Stomach smooth muscle (tissue), 2 donors: Measurements from ENCODE around the gene PUS7.

Source experiments
- H3K27ac ChIP-seq: one replicate; pipeline ENCODE4 v1.7.0; 2013; ENCODE audit warnings: mild to moderate bottlenecking, low read length, inconsistent platforms
- H3K27me3 ChIP-seq, 2 donors: one replicate each; pipeline ENCODE4 v1.7.0; 2013; ENCODE audit warnings: low read length in 2 of 2; ENCODE audit not compliant: insufficient read depth in 2 of 2, control insufficient read depth in 1 of 2
- H3K36me3 ChIP-seq, 2 donors: one replicate each; pipeline ENCODE4 v1.7.0; 2013; ENCODE audit warnings: low read length in 2 of 2; ENCODE audit not compliant: control insufficient read depth in 2 of 2, insufficient read depth in 2 of 2
- H3K4me1 ChIP-seq: one replicate; pipeline ENCODE4 v1.7.0; 2013; ENCODE audit warnings: low read length; ENCODE audit not compliant: control insufficient read depth, insufficient read depth
- H3K4me3 ChIP-seq, 2 donors: one replicate each; pipeline ENCODE4 v1.7.0; 2013; ENCODE audit warnings: low read length in 2 of 2
- H3K9ac ChIP-seq, 2 donors: one replicate each; pipeline ENCODE4 v1.7.0; 2013; ENCODE audit warnings: low read length in 2 of 2, mild to moderate bottlenecking in 1 of 2
- H3K9me3 ChIP-seq, 2 donors: one replicate each; pipeline ENCODE4 v1.7.0; 2013; ENCODE audit warnings: low read length in 2 of 2; ENCODE audit not compliant: control insufficient read depth in 2 of 2
- donor health status: healthy.
- donor health status: Pancreatic carcinoma.

Gene PUS7

GRCh38 chr7:105496521-105496920 lies 25.6 kb downstream of the PUS7 start:
- peaks cover 4% of the 10 kb centered on the region for H3K4me1 ChIP-seq
- no peaks in the 10 kb centered on the region for H3K27me3 ChIP-seq
- H3K9me3 ChIP-seq: no peaks in the 10 kb centered on the region
- H3K27ac ChIP-seq: no peak overlapping the region
- H3K36me3 ChIP-seq: peaks cover 0 to 2% of the 10 kb centered on the region in 2 donors
- no peak overlapping the region for H3K4me3 ChIP-seq
- H3K9ac ChIP-seq: no peak overlapping the region

GRCh38 chr7:105493923-105494315 lies 28.2 kb downstream of the PUS7 start:
- Histone ChIP-seq H3K36me3 (no peaks in the 10 kb centered on the region), H3K9me3 (no peaks in the 10 kb centered on the region), H3K4me1 (peaks cover 4% of the 10 kb centered on the region), H3K4me3 (peak overlapping the region; percentile 56 to 64), H3K27ac (peak overlapping the region; percentile 49), H3K27me3 (no peaks in the 10 kb centered on the region), H3K9ac (peak overlapping the region; percentile 55 to 59)

GRCh38 chr7:105493196-105493922 lies 28.7 kb downstream of the PUS7 start:
- Histone ChIP-seq H3K4me3 (peak overlapping the region; percentile 56 to 64), H3K27me3 (no peaks in the 10 kb centered on the region), H3K4me1 (peaks cover 4% of the 10 kb centered on the region), H3K36me3 (no peaks in the 10 kb centered on the region), H3K9me3 (no peaks in the 10 kb centered on the region), H3K27ac (peak overlapping the region; percentile 49), H3K9ac (peak overlapping the region; percentile 52 to 59)

GRCh38 chr7:105489409-105489808 lies 32.7 kb downstream of the PUS7 start:
- H3K36me3 ChIP-seq: peaks cover 0 to 3% of the 10 kb centered on the region in 2 donors
- no peak overlapping the region for H3K27ac ChIP-seq
- H3K4me1 ChIP-seq: peaks cover 4% of the 10 kb centered on the region
- no peaks in the 10 kb centered on the region for H3K9me3 ChIP-seq
- no peak overlapping the region for H3K4me3 ChIP-seq
- H3K27me3 ChIP-seq: no peaks in the 10 kb centered on the region
- no peak overlapping the region for H3K9ac ChIP-seq

GRCh38 chr7:105487579-105488571 lies 34.2 kb downstream of the PUS7 start:
- H3K9ac ChIP-seq: no peak overlapping the region
- peaks cover 0 to 3% of the 10 kb centered on the region in 2 donors for H3K36me3 ChIP-seq
- no peak overlapping the region for H3K27ac ChIP-seq
- no peaks in the 10 kb centered on the region for H3K27me3 ChIP-seq
- H3K4me1 ChIP-seq: no peaks in the 10 kb centered on the region
- no peaks in the 10 kb centered on the region for H3K9me3 ChIP-seq
- no peak overlapping the region for H3K4me3 ChIP-seq

GRCh38 chr7:105480931-105481330 lies 41.1 kb downstream of the PUS7 start:
- no peak overlapping the region for H3K4me3 ChIP-seq
- no peak overlapping the region for H3K9ac ChIP-seq
- H3K9me3 ChIP-seq: no peaks in the 10 kb centered on the region
- no peak overlapping the region for H3K27ac ChIP-seq
- H3K27me3 ChIP-seq: no peaks in the 10 kb centered on the region
- no peaks in the 10 kb centered on the region for H3K4me1 ChIP-seq
- peaks cover 2 to 5% of the 10 kb centered on the region in 2 donors for H3K36me3 ChIP-seq

- Histone ChIP-seq H3K9me3 (no peaks in the 10 kb centered on the region), H3K9ac (no peak overlapping the region), H3K36me3 (peaks cover 2 to 5% of the 10 kb centered on the region in 2 donors), H3K4me1 (no peaks in the 10 kb centered on the region), H3K27ac (no peak overlapping the region), H3K27me3 (no peaks in the 10 kb centered on the region), H3K4me3 (no peak overlapping the region)
These were observed 43.5 kb downstream of the PUS7 start for GRCh38 chr7:105478606-105479005.

- H3K27me3 ChIP-seq: no peaks in the 10 kb centered on the region
- H3K27ac ChIP-seq: no peak overlapping the region
- H3K4me3 ChIP-seq: no peak overlapping the region
- H3K9ac ChIP-seq: no peak overlapping the region
- peaks cover 2 to 5% of the 10 kb centered on the region in 2 donors for H3K36me3 ChIP-seq
- H3K9me3 ChIP-seq: no peaks in the 10 kb centered on the region
- H3K4me1 ChIP-seq: no peaks in the 10 kb centered on the region
These were observed 44.2 kb downstream of the PUS7 start for GRCh38 chr7:105477908-105478307.

GRCh38 chr7:105474045-105474444 lies 48.0 kb downstream of the PUS7 start:
- Histone ChIP-seq H3K9me3 (no peaks in the 10 kb centered on the region), H3K4me3 (no peak overlapping the region), H3K9ac (no peak overlapping the region), H3K36me3 (peaks cover 0 to 3% of the 10 kb centered on the region in 2 donors), H3K4me1 (no peaks in the 10 kb centered on the region), H3K27me3 (no peaks in the 10 kb centered on the region), H3K27ac (no peak overlapping the region)

- H3K9me3 ChIP-seq: no peaks in the 10 kb centered on the region
- no peaks in the 10 kb centered on the region for H3K4me1 ChIP-seq
- H3K36me3 ChIP-seq: peaks cover 0 to 3% of the 10 kb centered on the region in 2 donors
- no peaks in the 10 kb centered on the region for H3K27me3 ChIP-seq
- no peak overlapping the region for H3K4me3 ChIP-seq
- no peak overlapping the region for H3K27ac ChIP-seq
- no peak overlapping the region for H3K9ac ChIP-seq
These were observed 48.9 kb downstream of the PUS7 start for GRCh38 chr7:105473163-105473562.
